IMR-90 (cell line): ENCODE measurements around the gene ACADSB. TPM values are rescaled to one million over a fixed set of nuclear protein-coding genes. Genes with fewer than 3 reads are reported as not detected.

Experiments
- polyA plus RNA-seq, 3 experiments: library from polyadenylated mRNA; depleted of rRNA; stranded (reverse); fragments of >200 nt; gene quantifications; 2 replicates each; pipeline ENCODE4 v1.2.3, GENCODE V29; 2012; ENCODE audit warnings: low replicate concordance in 1 of 3
- total RNA-seq: library from RNA; depleted of rRNA; stranded (reverse); fragments of >200 nt; gene quantifications from 2 replicates; pipeline ENCODE4 v1.2.3, GENCODE V29; 2012; rRNA removed

Gene ACADSB
- total and polyA plus RNA-seq, 2 of the 4 experiments (the other 2 are of a cell fraction): 6.2 to 10.6 TPM

Other genes with a start within 250 kb of the ACADSB start
- gene CUZD1, start 163.1 kb upstream of the ACADSB start, total RNA-seq: 0.36 and 0.56 TPM in 2 replicates
- 0.56 and 0.67 TPM in 2 replicates for gene CUZD1, start 163.1 kb upstream of the ACADSB start, polyA plus RNA-seq (2012; rRNA removed)
- gene FAM24B, start 129.4 kb upstream of the ACADSB start, total RNA-seq: 1.6 and 2.2 TPM in 2 replicates
- gene FAM24B, start 129.4 kb upstream of the ACADSB start, polyA plus RNA-seq (2012; rRNA removed): 3.4 and 4.3 TPM in 2 replicates
- gene FAM24A, start 98.4 kb upstream of the ACADSB start, total RNA-seq: not detected in 2 replicates
- not detected in 2 replicates for gene FAM24A, start 98.4 kb upstream of the ACADSB start, polyA plus RNA-seq (2012; rRNA removed)
- gene C10orf88, start 54.8 kb upstream of the ACADSB start, total RNA-seq: 12.2 and 16.4 TPM in 2 replicates
- gene C10orf88, start 54.8 kb upstream of the ACADSB start, polyA plus RNA-seq (2012; rRNA removed): 4.0 and 5.9 TPM in 2 replicates
- gene PSTK, start 28.6 kb upstream of the ACADSB start, total RNA-seq: 4.1 and 4.7 TPM in 2 replicates
- gene PSTK, start 28.6 kb upstream of the ACADSB start, polyA plus RNA-seq (2012; rRNA removed): 4.2 and 5.4 TPM in 2 replicates
- gene IKZF5, start 211 bp upstream of the ACADSB start, total RNA-seq: 2.9 and 4.2 TPM in 2 replicates
- gene IKZF5, start 211 bp upstream of the ACADSB start, polyA plus RNA-seq (2012; rRNA removed): 4.4 and 5.1 TPM in 2 replicates
- not detected in 2 replicates for gene HMX3, start 127.0 kb downstream of the ACADSB start, total RNA-seq
- gene HMX3, start 127.0 kb downstream of the ACADSB start, polyA plus RNA-seq (2012; rRNA removed): not detected in 2 replicates
- gene HMX2, start 139.1 kb downstream of the ACADSB start, total RNA-seq: not detected in 2 replicates
- gene HMX2, start 139.1 kb downstream of the ACADSB start, polyA plus RNA-seq (2012; rRNA removed): not detected in 2 replicates
- gene BUB3, start 145.4 kb downstream of the ACADSB start, total RNA-seq: 346 and 384 TPM in 2 replicates
- gene BUB3, start 145.4 kb downstream of the ACADSB start, polyA plus RNA-seq (2012; rRNA removed): 214 and 215 TPM in 2 replicates